ENCODE results near the gene NRP2.
A peak's percentile ranks its signal among the peaks of the same experiment; 100 is the strongest.

DNA sequence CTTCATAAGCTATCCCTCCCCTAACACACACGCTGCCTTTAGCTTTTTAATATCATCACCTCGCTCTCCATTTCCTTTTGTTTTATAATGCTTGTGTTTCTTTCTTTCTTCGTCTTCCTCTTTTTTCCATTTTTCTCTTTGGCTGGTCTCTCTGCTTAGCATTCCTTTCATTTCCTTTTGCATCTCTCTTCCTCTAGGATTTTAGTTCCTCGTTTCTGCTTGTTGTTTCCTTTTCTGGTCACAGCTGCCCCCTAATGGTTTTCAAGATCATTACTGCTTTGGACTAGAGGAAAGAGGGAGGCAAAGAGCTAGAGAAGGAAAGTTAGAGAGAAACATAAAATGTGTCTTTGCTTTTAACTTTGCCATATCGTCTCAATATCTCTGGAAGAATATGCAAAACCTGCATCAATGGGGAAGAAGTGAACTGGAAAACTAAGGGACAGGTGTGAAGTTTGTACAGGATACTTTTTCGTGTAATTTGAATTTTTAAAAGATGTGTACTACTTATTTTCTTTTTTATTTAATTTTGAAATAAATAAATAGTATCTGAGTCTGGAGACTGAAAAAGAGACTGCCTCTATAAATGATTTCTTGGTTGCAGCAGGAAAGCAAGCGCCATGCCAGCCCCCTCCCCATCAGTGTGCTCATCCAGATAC lies 6.3 kb upstream of the NRP2 start:
- TF ChIP-seq, protein P1, sequence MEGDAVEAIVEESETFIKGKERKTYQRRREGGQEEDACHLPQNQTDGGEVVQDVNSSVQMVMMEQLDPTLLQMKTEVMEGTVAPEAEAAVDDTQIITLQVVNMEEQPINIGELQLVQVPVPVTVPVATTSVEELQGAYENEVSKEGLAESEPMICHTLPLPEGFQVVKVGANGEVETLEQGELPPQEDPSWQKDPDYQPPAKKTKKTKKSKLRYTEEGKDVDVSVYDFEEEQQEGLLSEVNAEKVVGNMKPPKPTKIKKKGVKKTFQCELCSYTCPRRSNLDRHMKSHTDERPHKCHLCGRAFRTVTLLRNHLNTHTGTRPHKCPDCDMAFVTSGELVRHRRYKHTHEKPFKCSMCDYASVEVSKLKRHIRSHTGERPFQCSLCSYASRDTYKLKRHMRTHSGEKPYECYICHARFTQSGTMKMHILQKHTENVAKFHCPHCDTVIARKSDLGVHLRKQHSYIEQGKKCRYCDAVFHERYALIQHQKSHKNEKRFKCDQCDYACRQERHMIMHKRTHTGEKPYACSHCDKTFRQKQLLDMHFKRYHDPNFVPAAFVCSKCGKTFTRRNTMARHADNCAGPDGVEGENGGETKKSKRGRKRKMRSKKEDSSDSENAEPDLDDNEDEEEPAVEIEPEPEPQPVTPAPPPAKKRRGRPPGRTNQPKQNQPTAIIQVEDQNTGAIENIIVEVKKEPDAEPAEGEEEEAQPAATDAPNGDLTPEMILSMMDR (conservative IDR thresholded peaks at IDR 0.05) = peak; percentile 85
- no peak for TF ChIP-seq EZH2 (IDR thresholded peaks at IDR 0.05; ENCODE audit: low read depth)

Measured in PC-9 (cell line).